HG02642 (cell line): ENCODE measurements around the gene ALOX5.
"Not testable (repeated sequence)": the region's sequence is repeated elsewhere in the genome, so short reads cannot be mapped to it uniquely, and the experiment has no call there.

Source experiments
- ATAC-seq: cut with Tn5 transposase; IDR thresholded peaks from one replicate; pipeline ENCODE4 v1.9.1; 2021; ENCODE audit warnings: mild to moderate bottlenecking; ENCODE audit not compliant: unreplicated experiment, poor library complexity

The ALOX5 gene

DNA sequence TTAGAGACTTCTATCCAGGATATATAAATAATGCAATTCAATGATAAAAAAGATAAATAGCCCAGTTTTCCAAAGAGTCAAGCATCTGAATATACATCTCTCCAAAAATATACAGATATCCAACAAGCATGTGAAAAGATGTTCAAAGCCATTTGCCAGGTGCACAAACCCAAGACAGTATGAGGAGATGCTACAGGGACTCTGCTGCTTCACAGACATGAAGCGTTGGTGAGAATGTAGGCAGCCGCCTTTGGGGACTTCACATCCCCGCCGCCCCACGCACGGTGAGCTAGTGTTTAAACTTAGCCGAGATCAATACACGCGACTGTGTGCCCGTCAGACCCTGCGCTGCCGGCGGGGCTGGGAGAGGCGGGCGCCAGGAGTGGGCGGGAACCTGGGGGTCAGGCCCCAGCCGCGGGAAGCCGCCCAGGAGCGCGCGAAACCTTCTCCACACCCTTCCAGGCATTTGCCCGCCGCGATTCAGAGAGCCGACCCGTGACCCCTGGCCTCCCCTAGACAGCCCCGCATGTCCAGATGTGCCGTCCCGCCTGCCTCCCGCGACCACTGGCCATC is 927 bp upstream of the ALOX5 start:
- peak; percentile 49 for ATAC-seq

DNA sequence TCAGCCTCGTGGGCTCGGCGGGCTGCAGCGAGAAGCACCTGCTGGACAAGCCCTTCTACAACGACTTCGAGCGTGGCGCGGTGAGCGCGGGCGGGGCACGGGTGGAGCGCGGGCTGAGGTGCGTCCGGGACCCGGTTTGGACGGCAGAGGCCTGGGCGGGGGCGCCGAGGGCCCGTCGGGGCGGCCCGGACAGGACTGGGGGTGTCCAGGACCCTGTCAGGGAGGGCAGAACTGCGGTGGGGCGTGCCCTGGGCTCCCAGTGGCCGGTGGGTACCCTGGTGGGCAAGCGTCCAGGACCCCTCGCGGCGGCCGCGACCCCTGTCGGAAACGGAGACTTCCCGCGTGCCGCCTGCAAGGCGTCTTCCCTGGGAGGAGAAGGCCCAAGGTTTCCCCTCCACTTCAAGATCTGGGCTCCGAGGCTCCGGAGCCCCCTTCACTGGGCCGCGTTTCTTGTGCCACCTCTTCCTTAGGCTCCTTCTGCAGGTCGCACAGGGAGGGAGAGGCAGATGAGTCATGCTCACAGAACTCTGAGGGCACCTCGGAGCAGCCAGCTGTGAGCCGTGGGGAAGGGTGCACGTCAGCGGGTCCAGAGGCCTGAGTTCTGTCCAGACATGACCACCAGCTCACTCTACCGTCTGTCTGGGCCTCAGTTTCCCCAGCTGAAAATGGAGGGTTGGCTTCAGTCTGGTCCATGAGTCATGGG is 485 bp downstream of the ALOX5 start:
- peak; percentile 6 for ATAC-seq

DNA sequence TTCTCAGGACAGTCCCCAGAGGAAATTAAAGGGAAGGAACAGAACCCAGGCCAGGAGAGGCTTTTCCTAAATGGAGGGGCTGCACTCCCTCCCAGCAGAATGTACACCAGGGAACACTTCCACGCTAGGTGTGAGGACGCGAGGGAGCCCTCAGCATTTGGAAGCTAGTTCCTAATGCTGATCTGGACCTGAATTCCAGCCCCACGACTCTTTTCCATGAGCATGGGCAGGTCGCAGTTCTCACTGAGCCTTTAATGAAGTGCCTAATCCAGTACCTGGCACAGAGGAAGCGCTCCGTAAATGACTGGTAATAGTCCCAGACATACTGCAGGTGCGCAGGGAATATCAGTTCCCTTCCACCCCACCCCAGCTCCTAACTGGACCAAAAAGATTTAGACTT is 1.1 kb downstream of the ALOX5 start:
- ATAC-seq, result no peak

DNA sequence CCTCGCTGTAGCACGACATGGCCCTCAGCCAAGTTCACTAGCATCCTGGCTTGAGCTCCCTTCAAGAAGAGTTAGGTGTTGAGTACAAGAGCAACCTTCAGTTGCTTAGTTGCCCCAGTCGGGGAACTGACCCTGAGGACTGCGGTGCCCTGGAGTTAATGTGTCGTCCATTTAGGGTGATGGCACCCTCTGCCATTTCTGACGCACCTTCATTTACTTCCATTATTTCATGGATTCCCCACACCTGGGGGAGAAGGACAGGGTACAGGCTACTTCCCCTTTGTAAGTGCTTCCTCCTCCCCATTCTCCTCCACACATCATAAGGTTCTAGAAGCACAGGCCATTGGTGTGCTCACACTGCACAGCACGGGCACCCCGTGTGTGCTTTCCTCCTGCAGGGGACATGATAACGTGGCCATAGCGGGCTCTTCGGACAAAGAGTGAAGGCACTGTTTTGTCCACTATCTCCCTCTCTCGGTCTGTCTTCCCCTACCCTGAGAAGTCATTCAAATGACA is 1.8 kb downstream of the ALOX5 start:
- ATAC-seq, result no peak

DNA sequence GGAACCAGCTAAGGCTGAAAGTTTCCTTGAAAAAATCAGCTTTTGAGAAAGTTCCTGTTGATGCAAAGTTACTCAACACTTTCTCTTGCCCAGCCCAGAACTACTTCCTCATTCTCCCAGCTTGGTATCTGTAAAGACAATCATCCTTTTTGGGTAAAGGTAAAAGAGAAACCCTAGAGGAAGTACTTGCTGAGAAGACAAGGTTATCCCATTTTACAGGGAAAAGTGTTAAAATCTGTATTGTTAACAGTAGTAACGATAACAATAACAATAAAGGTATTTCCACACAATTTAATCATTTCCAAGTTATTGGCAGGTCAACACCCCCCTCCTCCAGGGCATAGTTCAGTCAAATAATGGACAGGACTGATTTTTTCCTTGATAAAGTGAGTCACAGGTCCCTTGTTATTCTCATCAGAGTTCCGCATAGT is 2.4 kb downstream of the ALOX5 start:
- ATAC-seq, result no peak

DNA sequence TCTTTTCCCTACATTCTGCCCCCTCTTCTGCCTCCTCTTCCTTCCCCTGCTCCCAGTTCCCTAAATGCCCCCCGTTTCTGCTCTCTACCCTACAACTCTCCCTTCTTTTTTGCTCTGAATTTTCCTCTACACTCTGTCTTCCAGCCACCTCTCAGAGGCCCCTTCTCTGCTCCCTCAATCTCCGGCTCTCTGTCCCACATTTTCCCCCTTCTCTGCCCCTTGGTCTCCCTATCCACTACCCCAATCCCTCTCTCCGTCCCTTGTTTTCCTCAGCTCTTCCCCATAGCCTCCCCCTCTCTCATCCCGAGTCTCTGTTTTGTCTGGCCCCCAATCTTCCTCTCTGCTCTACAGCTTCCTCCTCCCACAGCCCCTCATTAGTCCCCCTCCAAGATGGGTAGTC is 3.3 kb downstream of the ALOX5 start:
- ATAC-seq, result no peak

DNA sequence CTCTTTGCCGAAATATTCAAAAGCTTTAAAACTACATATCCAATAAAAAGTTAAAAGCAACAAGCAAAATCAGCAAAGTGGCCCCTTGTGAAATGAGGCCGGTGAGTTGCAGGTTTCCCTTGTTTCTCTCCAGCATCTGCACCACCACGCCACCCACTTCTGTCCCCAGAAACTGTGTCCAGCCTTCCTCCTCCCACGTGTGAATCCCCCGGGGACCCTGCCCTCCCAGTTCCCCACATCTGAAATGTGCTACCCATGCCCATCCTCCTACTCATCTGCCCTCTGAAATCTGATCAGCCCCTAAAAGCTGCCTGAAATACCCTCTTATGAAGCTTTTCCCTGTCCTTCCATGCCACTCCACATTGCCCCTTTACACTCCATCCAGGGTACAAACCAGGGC is 3.8 kb downstream of the ALOX5 start:
- no peak for ATAC-seq

DNA sequence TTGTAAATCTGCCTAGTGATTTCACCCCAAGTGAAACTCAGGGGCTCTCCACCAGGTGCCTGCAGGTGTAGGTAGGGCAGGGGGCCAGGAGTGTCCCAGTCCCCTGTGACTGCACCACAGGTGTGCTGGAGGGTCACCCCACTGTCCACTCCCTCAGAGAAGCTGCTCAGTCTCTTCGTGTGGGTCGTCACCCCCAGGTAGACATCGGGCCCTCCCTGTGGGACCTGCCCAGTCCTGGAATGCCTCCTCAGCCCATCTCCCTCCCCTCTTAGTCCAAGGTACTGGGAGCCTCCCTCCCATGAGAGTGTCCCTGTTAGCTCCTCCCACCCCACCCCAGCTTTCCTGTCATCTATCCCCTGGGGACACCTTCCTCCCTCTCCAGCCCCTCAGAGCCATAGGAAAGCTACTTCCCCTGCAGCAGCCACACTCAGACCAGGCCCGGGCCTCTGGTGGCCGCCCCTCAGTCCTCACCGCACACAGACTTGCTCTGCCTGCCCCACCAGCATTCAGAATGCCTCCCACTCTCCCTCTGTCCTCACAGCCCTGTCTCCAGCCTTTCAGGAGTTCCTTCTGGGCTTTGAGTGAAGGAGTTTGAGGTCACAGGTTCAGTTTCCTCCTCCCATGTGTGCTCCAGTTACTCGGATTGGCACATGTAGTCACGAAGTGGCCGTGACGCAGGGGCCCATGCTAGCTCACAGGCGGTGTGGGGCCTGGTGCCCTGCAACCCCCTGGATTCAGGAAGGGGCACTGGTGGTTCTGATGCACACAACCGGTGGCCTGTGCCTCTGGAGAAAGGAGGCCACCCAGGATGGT is 5.1 kb downstream of the ALOX5 start:
- ATAC-seq, result no peak

DNA sequence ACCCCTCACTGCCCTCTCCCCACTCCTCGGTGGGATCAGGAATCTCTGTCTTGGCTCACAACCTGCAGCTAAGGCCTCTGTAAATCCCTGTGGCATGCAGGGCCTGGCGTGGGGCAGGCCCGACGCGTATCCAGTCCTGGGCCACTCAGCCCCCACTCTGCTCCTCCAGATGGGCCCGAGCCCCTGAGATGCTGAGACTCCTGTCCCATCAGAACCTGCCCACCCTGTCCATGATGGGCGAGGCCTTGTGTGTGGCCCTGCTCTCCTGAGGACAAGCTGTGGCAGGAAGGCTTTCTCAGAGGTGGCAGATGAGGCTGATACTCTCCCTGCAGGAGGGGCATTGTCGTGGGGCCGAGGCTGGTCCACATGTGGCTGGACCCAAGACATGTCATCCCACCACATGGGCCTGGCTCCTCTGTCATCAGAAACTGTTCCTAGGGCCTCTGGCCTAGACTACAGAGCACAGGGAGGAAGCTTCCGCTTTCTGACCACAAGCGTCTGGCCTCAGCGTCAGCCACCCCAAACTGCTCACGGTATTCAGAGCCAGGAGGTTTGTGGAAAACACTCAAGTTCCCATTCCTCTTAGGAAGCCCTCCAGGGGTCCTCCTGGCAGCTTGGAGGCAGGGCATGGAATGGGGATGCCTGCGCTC is 6.0 kb downstream of the ALOX5 start:
- no peak for ATAC-seq

DNA sequence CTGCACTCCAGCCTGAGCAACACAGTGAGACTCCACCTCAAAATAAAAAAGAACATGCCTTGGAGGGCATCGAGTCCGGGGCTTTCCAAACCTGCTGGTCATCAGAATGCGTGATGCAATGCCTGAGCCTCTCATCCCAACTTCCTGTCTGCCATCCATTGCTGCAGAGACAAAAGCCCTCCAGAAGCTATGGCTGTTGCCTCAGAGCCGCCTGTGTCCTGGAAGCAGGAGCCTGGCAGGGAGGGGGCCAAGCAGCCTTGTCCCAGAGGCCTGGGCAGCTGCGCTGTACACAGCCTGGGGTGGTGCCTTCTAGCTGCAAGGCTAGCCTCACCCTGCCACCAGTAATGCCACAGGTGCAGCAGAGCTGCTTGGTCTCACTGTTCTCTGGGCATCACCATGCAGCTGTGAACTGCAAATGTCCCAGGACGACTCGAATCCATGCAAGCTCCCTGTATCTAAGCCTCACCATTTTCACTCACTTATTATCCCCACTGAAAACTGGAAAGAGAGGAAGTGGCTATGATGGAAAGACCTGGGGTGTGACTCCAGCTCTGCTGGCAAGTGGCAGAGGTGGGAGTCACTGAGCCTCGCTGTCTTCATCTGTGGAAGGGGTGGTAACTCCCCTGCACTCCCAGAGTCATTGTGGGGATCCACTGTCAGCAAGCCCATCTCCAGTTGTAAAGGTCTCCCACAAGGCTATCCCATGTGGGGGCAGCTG is 7.0 kb downstream of the ALOX5 start:
- no peak for ATAC-seq

DNA sequence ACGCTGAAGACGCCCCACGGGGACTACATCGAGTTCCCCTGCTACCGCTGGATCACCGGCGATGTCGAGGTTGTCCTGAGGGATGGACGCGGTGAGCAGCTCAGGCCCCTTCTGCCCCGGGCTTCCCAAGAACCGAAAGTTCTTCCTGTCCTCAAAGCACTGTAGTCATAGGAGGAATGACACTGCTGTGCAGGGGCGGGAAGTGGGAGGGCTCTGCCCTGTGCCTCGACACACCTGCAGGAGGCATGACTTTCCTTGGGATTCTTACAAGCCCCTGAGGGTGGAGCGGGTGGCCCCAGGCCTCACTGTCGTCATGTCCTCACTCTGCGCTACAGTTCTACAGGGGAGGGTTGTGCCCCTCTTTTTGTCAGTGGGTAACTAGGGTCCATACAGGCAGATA is 8.6 kb downstream of the ALOX5 start:
- ATAC-seq, result no peak

DNA sequence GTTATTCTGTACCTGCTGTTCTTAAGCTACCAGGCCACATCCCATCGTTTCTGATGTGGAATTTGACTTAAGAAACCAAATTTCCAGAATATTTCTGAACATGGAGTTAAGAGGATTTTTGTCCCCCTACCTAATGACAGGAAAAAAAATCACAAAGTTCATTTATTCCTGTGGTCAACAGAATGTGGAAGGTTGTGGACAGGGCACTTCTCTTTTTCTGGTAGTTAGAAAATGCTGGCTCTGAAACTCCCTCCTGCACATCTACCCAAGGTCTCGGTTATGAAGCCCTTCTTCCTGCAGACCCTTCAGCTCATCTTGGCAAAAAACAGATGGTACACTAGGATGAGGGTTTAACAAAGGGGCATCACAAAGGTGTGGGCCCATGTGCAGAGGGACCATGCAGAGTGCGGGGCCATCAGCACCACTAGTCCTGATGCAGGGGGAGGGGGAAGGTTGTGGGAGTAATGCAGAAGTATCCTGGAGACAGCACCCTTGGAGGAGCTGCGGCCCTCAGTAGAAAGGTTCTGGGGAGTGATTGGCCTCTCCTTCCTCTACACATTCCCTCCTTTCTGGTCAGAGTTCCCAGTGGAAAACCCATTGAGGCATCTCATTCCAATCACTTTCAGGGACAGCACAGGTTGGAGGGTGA is 9.8 kb downstream of the ALOX5 start:
- no peak for ATAC-seq

DNA sequence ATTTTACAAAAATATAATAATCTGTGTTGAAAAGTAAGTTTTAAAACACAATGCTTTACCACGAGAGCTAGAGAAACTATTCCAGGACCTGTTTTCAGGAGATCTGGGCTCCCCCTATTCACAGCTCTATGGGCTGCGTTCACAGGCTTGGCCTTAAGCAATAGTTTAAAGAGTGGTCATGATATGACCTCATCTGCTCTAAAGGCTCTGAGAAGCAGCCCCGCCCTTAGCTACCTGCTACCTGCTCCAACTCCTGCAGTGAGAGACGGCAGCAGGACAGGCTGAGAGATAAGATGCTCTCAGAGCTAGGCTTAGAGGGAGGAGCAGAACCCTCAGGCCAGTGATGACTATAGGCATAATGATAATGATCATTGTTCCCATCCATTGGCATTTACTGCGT is 12.6 kb downstream of the ALOX5 start:
- no peak for ATAC-seq

DNA sequence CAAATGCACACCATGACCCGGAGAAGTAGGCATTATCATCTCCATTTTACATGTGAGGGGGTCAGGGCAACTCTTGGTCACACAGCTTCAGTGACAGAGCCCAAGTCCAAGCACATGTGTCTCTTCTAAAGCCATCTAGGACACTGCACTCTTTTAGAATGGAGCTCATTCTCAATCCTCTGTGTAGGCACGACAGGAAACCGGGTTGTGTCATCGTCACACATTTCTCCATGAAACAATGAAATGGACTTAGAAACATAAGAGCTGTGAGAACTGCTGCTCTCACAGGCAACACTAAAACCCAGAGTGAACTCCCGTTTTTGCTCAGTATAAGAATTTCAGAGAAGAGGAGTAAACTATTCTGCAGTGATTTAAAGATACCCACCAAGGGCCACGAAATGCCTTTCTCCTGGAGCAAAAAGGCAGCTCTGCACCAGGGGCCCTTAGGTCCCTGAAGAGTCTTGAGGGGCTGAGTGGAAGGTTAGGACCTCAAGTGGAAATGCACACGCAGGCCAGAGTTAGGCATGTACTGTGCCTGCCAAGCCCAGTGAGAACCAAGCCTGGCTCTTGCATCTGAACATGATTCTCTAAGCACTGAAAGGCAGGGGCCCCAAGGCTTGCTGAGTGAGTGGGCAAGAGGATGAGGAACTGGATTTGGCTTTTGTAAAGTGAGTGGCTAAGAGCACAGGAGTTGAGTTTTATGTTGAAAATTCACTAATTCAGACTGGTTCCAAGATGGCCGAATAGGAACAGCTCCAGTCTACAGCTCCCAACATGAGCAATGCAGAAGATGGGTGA is 13.3 kb downstream of the ALOX5 start:
- ATAC-seq, result no peak

DNA sequence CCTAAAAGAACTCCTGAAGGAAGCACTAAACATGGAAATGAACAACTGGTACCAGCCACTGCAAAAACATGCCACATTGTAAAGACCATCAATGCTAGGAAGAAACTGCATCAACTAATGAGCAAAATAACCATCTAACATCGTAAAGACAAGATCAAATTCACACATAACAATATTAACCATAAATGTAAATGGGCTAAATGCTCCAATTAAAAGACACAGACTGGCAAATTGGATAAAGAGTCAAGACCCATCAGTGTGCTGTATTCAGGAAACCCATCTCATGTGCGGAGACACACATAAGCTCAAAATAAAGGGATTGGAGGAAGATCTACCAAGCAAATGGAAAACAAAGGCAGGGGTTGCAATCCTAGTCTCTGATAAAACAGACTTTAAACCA is 15.7 kb downstream of the ALOX5 start:
- not testable (repeated sequence) for ATAC-seq

DNA sequence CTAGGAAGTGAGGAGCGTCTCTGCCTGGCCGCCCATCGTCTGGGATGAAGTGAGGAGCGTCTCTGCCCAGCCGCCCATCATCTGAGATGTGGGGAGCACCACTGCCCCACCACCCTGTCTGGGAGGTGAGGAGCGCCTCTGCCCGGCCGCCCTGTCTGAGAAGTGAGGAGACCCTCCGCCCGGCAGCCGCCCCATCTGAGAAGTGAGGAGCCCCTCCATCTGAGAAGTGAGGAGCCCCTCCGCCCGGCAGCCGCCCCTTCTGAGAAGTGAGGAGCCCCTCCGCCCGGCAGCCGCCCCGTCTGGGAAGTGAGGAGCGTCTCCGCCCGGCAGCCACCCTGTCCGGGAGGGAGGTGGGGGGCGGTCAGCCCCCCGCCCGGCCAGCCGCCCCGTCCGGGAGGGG is 17.6 kb downstream of the ALOX5 start:
- ATAC-seq, result not testable (repeated sequence)

DNA sequence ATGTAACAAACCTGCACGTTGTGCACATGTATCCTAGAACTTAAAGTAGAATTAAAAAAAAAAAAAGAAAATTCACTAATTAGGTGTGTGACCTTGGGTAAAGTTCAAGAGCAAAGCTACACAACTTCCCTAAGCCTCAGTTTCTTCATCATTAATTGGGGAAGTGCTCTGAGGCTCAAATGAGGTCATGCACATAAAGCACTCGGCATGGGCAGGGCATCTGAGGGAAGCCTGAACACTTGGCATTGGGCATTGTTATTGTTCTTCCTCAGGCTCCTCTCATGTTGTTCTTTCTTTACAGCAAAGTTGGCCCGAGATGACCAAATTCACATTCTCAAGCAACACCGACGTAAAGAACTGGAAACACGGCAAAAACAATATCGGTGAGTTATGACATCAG is 21.5 kb downstream of the ALOX5 start:
- ATAC-seq, result no peak

DNA sequence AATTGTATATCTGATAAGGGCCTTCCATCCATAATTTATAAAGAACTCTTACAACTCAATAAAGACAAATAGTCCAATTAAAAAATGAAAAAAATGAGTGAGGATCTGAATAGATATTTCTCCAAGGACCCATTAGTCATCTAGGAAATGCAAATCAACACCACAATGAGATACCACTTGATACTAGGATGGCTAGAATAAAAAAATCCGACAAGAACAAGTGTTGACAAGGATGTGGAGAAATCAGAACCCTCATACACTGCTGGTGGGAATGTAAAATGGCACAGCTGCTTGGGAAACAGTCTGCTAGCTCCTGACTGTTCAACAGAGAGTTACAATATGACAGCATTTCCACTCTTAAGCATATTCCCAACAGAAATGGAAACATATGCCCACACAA is 24.6 kb downstream of the ALOX5 start:
- no peak for ATAC-seq

DNA sequence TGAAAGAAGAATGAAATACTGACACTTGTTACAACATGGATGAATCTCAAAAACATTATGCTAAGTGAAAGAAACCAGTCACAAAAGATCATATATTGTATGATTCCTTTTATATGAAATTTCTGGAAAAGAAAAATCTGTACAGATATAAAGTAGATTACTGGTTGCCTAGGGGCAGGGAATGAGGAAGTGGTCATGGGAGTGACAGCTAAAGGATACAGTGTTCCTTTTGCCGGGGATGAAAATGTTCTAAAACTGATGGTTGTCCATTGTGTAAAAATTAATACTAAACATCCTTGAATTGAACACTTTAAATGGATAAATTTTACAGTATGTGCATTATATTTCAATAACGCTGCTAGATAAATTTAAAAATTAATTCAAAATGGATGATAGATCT is 25.1 kb downstream of the ALOX5 start:
- no peak for ATAC-seq
